T1000 (cell line): ENCODE data around the gene PHC3.
A peak's percentile ranks its signal among the peaks of the same experiment; 100 is the strongest.
"Not testable (repeated sequence)": the region's sequence is repeated elsewhere in the genome, so short reads cannot be mapped to it uniquely, and the experiment has no call there.

Experiments used
- DNase-seq: peaks from one replicate; lab custom pipeline; 2025; ENCODE audit warnings: mixed read lengths; lab: John Stamatoyannopoulos, UW

The PHC3 gene, protein sequence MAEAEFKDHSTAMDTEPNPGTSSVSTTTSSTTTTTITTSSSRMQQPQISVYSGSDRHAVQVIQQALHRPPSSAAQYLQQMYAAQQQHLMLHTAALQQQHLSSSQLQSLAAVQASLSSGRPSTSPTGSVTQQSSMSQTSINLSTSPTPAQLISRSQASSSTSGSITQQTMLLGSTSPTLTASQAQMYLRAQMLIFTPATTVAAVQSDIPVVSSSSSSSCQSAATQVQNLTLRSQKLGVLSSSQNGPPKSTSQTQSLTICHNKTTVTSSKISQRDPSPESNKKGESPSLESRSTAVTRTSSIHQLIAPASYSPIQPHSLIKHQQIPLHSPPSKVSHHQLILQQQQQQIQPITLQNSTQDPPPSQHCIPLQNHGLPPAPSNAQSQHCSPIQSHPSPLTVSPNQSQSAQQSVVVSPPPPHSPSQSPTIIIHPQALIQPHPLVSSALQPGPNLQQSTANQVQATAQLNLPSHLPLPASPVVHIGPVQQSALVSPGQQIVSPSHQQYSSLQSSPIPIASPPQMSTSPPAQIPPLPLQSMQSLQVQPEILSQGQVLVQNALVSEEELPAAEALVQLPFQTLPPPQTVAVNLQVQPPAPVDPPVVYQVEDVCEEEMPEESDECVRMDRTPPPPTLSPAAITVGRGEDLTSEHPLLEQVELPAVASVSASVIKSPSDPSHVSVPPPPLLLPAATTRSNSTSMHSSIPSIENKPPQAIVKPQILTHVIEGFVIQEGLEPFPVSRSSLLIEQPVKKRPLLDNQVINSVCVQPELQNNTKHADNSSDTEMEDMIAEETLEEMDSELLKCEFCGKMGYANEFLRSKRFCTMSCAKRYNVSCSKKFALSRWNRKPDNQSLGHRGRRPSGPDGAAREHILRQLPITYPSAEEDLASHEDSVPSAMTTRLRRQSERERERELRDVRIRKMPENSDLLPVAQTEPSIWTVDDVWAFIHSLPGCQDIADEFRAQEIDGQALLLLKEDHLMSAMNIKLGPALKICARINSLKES

DNA sequence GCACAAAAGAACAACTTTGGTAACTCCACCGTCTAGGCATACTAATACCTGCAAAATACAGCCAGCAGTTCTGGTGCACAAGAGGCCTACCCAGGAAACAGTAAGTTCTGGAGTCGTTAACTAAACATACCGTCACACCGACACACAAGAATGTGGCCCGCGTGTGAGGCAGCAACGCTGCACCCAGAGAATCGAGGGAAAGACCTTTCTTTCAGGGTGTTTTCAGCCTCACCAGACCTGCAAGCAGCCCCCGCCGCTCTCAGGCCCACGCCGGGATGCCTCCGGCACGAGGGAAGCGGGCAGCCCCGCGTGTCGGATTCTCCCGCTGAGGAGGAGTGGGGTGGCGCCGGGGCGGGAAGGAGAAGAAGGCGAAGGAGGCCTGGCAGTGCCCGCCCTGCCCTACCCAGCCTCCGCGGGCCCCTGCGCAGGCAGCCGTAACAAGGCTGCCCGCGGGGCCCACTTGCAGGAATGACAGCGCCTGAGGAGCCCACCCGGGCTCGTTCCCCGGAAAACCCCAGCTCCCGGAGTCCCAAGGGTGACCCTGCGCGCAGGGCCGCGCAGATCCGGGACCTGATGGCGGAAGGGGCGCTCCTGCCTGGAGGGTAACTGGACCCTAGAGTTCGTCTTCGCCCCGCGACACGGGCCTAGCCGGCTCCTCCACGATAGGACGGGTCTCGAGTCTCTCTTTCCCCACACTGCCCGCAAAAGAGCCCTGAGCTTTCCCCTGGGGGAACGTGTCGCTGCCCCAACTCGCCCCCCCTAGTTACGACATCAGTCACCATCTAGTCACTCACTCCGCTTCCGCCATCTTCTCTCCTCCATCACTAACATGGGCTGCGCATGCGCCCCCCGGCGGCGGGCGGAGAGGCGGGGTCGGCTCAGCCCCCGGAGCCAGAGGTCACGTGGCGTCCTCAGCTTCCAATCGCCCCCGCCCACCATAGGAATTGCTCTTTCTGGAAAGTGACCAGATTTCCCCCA is at the start of gene PHC3:
TSS of gene PHC3 (minus strand) at position 826 of the 978 bp plus-strand sequence. CDS start at position 808, 18 bp downstream.
- peak; percentile 82 for DNase-seq

DNA sequence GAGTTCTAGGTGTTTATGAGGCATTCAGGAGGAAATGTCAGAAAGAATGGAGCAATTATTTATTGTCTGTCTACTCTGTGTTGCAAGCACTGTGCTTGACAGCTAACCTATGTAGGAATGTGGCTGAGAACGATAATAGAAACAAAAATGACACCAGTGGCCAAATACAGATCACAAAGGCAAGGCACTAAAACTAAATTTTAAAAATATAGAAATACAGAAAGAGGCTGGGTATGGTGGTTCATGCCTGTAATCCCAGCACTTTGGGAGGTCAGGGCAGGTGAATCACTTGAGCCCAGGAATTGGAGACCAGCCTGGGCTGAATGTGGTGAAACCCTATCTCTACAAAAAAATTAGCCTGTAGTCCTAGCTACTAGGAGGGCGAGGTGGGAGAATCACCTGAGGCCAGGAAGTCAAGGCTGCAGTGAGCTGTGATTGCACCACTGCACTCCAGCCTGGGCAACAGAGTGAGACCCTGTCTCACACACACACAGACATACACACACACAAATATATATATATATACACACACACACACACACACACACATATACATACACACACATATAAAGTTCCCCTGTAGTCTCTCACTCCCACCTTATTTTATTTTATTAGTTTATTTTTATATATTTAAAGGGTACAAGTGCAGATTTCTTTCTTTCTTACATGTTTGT is 46.7 kb upstream of the PHC3 start:
- no peak for DNase-seq

DNA sequence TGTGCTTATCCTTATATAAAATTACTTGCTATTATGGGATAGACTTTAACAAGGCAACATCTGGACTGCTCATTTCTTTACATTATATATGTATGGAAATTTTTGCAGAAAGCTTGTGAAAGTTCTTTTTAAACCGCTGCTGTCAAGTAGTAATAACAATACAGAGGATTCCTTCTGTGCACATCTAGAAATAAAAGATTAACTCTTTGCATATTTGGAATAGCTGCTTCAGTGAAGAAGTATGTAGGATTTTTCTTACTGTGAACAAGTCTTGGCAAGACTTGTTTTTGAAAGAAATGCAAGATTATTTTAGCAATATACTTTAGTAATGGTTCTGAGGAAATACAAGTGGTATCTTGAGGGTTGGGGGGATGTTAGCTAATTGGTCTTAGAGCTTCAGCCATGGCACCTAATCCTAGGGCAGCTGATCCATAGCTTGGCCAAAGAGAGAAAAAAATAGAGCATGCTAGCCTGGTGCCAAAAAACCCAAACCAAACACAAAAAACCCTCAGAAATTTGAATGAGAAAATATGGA is 45.0 kb upstream of the PHC3 start:
- no peak for DNase-seq

DNA sequence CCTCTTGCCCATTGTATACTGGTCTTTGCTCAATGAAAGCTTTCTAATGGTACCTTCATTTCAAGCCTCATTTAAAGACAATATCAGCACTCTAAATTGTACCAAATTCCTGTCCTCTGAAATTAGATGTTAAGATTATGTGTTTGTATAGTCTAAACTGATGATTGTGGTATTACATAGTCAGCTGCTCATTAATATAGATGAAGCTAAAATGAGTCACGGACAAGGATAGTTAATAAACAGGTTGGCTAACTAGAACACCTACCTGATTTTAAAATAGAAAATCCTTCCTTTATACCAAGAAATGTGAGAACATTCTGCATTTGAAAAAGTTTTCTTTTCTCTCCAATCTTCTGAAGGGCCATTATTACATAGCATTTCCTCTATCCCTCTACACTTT is 43.6 kb upstream of the PHC3 start:
- DNase-seq: no peak

DNA sequence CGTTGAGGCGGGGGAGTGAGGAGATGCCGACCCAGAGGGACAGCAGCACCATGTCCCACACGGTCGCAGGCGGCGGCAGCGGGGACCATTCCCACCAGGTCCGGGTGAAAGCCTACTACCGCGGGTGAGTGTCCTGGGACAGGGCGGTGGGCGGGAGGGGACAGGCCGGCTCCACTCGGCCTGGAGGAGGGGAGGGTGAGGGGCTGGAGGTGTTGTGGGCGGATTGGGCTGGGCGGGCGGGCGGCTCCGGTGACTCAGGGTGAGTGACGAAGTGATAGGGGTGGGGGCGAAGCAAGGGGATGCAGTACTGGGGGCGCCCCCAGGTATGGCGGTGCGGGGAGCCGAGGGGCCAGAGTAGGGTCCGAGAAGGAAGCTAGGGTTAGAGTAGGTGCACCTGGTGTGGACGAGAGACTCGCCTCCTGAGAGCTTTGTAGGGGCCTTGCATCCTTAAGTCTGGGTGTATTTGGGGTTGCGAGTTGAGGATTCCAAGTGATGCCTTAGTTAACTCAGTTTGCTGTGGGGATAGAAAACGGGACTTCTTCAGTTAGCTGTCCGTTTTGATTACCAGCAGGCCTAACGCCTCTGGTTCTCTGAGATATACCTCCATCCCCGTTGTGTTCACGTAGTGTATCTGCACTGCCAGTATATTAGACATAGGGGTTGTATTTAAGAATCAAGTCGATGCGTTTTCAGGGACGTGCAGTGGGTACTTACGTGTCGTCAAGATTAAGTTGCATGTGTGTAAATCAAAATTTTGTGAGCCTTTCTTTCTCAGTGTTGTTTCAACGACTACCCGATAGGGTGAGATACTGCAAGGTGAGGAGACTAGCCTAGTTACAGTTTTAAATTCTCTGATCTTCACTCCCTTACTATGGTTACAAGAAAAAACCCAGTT is 41.4 kb upstream of the PHC3 start:
- no peak for DNase-seq

DNA sequence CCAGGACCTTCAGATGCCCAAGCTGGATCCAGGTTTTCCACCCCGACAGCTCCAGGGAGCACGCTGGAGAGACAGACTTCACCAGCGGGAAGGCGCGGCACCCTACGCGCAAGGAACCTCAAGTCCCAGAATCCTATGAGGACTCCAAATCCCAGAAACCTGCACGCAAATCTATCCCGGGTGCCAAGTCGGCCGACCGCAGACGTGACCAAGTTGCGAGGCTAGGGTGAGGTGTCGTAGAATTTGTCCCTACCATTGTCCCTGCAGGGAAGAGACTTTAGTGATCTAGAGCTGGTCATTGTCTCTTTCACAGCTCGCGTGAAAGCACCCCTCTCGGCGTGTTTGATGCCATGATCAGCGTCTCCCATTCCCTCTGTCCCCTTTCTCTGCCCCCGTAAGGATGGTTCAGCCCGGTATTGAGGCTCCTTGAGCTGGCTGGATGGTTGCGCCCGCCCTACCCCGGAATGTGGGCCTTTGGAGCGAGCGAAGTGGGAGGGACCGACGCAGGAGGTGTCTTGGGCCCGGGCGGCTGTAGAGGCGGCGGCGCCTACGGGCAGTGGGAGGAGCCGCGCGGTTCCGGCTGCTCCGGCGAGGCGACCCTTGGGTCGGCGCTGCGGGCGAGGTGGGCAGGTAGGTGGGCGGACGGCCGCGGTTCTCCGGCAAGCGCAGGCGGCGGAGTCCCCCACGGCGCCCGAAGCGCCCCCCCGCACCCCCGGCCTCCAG is 40.6 kb upstream of the PHC3 start, which contains the start of gene PRKCI:
TSS of gene PRKCI (plus strand) at position 501 of the 723 bp plus-strand sequence. CDS start 246 bp downstream, outside the sequence.
- peak; percentile 89 for DNase-seq

DNA sequence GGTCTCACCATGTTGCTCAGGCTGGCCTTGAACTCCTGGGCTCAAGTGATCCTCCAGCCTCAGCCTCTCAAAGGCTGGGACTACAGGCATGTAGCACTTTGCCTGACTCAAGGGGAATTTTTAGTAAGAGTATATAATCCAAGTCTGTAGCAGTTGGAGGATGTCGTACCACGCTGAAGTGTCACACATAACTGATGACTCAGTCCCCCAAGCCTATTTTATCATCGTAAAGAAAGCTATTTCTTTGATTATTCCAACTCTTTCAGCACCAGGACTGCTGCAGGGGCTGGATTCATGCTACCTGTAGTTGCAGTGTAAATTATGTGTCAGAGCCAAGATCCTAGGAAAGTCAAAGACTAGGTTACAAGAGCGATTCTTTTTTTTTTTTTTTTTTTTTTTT is 39.3 kb upstream of the PHC3 start:
- DNase-seq: no peak

DNA sequence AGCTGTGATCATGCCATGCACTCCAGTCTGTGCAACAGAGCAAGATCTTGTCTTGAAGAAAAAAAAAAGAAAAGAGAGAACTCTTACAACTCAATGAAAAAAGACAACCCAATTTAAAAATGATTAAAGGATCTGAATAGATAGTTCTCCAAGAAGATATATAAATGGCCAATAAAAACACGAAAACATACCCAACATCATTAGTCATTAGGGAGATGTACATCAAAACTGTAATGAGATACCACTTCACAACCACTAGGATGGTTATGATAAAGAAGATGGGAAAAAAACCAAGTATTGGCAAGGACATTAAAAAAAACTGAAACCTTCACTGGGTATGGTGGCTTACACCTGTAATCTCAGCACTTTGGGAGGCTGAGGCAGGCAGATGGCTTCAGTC is 38.3 kb upstream of the PHC3 start:
- no peak for DNase-seq

DNA sequence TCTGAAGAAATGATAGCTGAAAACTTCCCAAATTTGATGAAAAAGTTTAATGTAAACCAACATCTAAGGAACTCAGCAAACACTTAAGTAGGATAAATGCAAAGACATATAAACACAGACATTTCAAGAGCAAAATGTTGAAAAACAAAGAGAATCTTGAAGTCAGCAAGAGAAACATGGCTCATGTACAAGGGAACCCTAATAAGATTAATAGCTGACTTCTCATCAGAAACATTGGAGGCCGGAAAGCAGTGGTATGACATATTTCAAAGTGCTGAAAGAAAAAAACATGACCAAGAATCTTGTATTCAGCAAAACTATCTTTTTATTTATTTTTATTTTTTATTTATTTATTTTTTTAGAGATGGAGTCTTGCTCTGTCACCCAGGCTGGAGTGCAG is 30.1 kb upstream of the PHC3 start:
- no peak for DNase-seq

DNA sequence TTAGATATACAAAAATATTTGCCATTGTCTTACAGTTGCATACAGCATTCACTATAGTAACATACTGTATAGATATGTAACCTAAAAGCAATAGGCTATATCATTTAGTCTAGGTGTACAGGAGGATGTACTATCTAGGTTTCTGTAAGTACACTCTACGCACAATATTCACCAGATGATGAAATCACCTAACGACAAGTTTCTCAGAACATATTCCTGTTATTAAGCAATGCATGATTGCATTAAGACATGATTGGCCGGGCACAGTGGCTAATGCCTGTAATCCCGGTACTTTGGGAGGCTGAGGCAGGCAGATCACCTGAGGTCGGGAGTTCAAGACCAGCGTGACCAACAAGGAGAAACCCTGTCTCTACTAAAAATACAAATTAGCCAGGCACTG is 26.2 kb upstream of the PHC3 start:
- DNase-seq: no peak

DNA sequence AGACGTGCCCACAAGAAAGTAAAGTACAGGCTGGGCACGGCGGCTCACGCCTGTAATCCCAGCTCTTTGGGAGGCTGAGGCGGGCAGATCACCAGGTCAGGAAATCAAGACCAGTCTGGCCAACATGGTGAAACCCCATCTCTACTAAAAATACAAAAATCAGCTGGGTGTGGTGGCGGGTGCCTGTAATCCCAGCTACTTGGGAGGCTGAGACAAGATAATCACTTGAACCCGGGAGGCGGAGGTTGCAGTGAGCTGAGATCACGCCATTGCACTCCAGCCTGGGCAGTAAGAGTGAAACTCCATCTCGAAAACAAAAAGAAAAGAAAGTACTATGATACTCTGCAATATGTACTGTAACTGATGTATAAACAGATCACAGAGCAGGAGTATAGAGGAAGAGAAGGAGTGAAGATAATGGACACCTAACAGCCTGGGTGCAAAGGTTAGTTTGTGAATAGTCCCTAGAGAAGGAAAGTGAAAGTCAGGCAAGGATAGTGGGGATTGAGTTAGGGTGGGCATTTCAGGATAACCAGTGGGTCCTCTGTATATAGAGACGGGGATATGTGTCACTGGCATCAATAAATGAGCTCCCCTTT is 24.7 kb upstream of the PHC3 start:
- DNase-seq: not testable (repeated sequence)

DNA sequence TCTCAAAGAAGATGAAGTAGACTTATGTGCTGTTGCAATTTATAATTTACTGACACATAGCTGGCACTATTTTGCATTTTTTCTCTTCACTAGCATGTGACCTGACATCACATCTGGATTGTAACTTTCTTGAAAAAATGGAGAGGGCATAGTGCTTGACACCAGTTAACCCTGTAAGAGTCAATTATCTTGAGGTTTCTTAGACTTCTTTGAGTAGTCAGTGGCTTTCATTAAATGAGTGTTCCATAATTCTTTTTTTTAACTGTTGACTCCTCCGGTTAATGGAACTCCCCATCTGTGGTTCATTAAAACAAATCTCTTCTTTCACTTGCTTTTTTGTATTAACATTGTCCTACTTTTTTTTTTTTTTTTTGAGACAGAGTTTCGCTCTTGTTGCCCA is 23.8 kb upstream of the PHC3 start:
- no peak for DNase-seq

DNA sequence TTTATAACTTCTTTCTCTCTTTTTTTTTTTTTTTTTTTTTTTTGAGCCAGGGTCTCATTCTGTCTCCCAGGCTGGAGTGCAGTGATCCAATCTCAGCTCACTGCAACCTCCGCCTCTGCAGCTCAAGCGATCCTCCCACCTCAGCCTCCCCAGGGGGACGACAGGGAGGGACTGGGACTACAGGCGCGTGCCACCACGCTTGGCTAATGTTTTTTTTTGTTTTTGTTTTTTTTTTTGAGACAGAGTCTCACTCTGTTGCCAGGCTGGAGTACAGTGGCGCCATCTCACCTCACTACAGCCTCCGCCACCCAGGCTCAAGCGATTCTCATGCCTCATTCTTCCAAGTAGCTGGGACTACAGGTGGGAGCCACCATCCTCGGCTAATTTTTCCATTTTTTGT is 23.0 kb upstream of the PHC3 start:
- DNase-seq: no peak

DNA sequence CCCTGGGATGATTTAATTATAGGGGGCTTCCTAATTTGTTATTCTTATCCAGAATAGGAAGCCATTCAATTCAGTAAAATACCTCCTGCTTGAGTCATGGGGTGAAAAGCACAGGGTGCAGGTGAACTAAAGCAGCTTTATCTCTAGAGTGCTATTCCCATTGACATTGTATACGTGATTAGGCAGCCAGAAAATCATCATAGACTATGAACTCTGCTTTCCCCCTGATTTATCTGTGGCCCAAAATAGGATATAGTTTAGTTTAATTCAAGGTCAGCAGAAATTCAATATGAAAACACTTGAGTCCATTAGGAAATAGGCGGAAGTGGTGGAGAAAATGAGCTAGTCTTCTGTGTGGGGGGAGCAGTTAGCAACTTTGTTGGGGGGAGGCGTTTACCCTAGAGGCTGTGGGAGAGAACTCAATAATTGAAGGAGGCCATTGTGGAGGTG is 22.5 kb upstream of the PHC3 start:
- DNase-seq: no peak

DNA sequence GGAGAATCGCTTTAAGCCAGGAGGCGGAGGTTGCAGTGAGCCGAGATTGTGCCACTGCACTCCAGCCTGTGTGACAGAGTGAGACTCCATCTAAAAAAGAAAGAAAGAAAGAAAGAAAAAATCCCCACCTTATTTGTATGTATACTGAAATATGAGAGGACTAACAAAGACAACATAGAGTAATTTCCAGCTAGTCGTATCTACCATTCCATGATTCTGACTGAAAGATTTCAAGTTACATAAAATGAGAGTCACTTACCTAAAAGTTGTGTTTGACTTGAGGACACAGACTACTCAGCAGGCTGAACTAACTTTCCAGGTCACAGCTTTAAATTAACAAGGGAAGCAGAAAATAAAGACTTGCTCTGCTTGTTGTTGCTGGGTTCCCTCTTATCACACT is 21.9 kb upstream of the PHC3 start:
- DNase-seq: no peak

DNA sequence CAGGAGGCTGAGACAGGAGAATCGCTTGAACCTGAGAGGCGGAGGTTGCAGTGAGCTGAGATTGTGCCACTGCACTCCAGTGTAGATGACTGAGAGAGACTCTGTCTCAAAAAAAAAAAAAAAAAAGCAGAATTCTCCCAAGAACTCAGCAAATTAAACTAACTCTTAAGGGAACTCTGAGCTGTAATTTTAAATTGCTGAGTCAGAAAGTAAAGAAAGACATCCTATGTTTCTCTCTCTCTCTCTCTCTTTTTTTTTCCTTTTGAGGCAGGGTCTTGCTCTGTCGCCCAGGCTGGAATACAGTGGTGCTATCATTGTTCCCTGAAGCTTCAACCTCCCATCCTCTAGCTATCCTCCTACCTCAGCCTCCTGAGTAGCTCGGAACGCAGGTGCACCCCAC is 20.0 kb upstream of the PHC3 start:
- no peak for DNase-seq

DNA sequence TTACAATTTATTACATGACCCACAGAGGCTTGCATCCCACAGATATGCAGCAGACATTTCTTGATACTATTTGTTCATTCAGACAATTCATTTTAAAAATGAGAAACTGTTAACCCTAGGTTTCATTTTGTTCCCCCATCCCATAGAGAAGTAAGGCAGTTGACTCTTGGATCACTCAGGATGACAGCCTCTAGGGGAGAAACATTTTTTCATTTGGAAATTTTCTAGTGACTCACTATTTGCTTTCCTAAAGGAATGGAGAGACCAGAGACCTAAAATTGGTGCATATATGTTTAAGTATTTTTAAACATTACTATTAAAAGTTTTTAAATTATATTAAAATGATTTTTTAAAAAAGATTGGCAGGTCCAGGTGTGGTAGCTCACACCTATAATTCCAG is 19.5 kb upstream of the PHC3 start:
- DNase-seq: no peak

DNA sequence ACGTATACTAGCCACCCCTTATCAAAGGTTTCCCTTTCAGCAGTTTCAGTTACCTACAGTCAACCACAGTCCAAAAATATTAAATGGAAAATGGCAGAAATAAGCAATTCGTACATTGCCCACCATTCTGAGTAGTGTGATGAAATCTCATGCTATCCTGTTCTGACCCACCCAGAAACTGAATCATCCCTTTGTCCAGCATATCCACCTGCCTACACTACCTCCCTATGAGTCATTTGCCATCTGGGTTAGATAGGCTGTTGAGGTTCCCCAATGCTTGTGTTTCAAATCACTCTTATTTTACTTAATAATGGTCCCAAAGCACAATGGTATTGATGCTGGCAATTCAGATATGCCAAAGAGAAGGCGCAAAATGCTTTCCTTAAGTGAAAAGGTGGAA is 15.3 kb upstream of the PHC3 start:
- DNase-seq: no peak
